B cell (primary cell): ENCODE measurements around the gene SCN2B.

Source experiments
- CTCF ChIP-seq: fragments of 200-600 bp; IDR thresholded peaks from one replicate; pipeline ENCODE4 v1.8.0; 2022; ENCODE audit warnings: antibody characterized with exemption, mild to moderate bottlenecking
- EZH2 ChIP-seq: IDR thresholded peaks from 2 replicates; pipeline ENCODE4 v1.6.1; 2012; ENCODE audit warnings: borderline replicate concordance, low read depth, mild to moderate bottlenecking, moderate library complexity, low read length; ENCODE audit not compliant: insufficient read depth, poor library complexity, severe bottlenecking

GRCh38 chr11:118176778-118177134 is 317 bp upstream of the SCN2B start:
- no peak for TF ChIP-seq CTCF
- TF ChIP-seq EZH2 = no peak
